ENCODE measurements around the gene TTBK2. TPM values are rescaled to one million over a fixed set of nuclear protein-coding genes. Genes with fewer than 3 reads are reported as not detected.

The TTBK2 gene
- total RNA-seq, 5 donors from 2014 or later (not counting 1 experiment from before 2014, with no cell fraction given): 26.2 to 30.7 (median 26.9) TPM

DNA sequence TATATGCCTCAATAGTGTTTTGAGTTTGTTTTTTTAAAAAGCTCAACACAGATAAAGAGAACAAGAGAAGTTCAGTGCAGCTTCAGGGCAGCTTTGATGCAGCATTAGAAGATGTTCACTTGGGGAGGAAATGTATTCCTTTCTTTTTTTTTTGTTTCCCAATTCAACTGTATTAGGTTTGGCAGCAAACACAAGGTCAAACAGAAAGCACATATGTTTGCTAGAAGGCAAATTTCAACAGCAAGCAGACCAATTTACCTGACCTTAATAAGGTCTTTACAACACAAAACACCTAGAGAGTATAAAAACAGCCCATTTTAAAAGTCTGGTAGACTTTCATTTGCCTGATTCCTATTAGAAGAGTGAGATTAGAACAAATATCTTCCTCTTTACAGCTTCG is 176.4 kb downstream of the TTBK2 start:
- no CpG with 5 or more reads among the region's 1 CpG for WGBS (ENCODE audit: insufficient coverage)
- no peaks in the 10 kb centered on the region for H3K9me3 Mint-ChIP-seq
- ChIA-PET POLR2A (no interaction called here), CTCF (no interaction called here)
- no peaks in the 10 kb centered on the region for H3K27me3 ChIP-seq (replicated peaks in 1 of 2; ENCODE audit: control insufficient read depth in 2 of 2, extremely low read depth in 1 of 2, insufficient read depth in 2 of 2, low read length in 1 of 2)
- H3K36me3 ChIP-seq (ENCODE audit: control insufficient read depth in 2 of 2, extremely low read depth in 1 of 2, insufficient read depth in 1 of 2, low read length in 1 of 2): peaks cover 2 to 14% of the 10 kb centered on the region in 2 donors
- peaks cover 18% of the 10 kb centered on the region for H3K36me3 Mint-ChIP-seq
- H3K4me3 Mint-ChIP-seq: no peak overlapping the region
- no peaks in the 10 kb centered on the region for H3K27me3 Mint-ChIP-seq
- no peak overlapping the region for H3K4me3 ChIP-seq (ENCODE audit: control insufficient read depth in 1 of 2, extremely low read depth in 1 of 2, low read length in 1 of 2)
- ATAC-seq (replicated peaks in 1 of 4): no peak
- H3K27ac ChIP-seq (ENCODE audit: low read length): no peak overlapping the region
- no peaks in the 10 kb centered on the region for H3K4me1 ChIP-seq (ENCODE audit: control insufficient read depth in 1 of 2, extremely low read depth in 1 of 2, insufficient read depth in 2 of 2, low read length in 2 of 2)
- H3K9me3 ChIP-seq: no peaks in the 10 kb centered on the region
- H3K27ac Mint-ChIP-seq: no peak overlapping the region
- H3K4me1 Mint-ChIP-seq: no peaks in the 10 kb centered on the region
- DNase-seq: no peak

GRCh38 chr15:42742149-42742548 is 178.4 kb downstream of the TTBK2 start:
- Mint-ChIP-seq H3K4me1 (peaks cover 0 to 6% (median 6%) of the 10 kb centered on the region in 3 donors), H3K4me3 (no peak overlapping the region), H3K27ac (no peak overlapping the region), H3K36me3 (peaks cover 18% of the 10 kb centered on the region), H3K27me3 (no peaks in the 10 kb centered on the region), H3K9me3 (no peaks in the 10 kb centered on the region)
- H3K9me3 ChIP-seq: no peaks in the 10 kb centered on the region
- no CpG with 5 or more reads among the region's 4 CpGs for WGBS (ENCODE audit: insufficient coverage)
- no peak for DNase-seq
- peaks cover 2 to 14% of the 10 kb centered on the region in 2 donors for H3K36me3 ChIP-seq (ENCODE audit: control insufficient read depth in 2 of 2, extremely low read depth in 1 of 2, insufficient read depth in 1 of 2, low read length in 1 of 2)
- ATAC-seq (replicated peaks in 1 of 4): no peak
- H3K4me3 ChIP-seq (ENCODE audit: control insufficient read depth in 1 of 2, extremely low read depth in 1 of 2, low read length in 1 of 2): no peak overlapping the region
- no peak overlapping the region for H3K27ac ChIP-seq (ENCODE audit: low read length)
- ChIA-PET POLR2A (interaction anchor here in 1 of 2 donors (0.5 kb wide), 1 partner anchor 193 kb away, joined by 4 read pairs; no protein-coding TSS in a partner anchor), CTCF (interaction anchor here in 1 of 2 donors (0.6 kb wide), 1 partner anchor 1083 kb away, joined by 6 read pairs; no protein-coding TSS in a partner anchor)
- no peaks in the 10 kb centered on the region for H3K27me3 ChIP-seq (replicated peaks in 1 of 2; ENCODE audit: control insufficient read depth in 2 of 2, extremely low read depth in 1 of 2, insufficient read depth in 2 of 2, low read length in 1 of 2)
- peaks cover 2 to 5% of the 10 kb centered on the region in 2 experiments for H3K4me1 ChIP-seq (ENCODE audit: control insufficient read depth in 1 of 2, extremely low read depth in 1 of 2, insufficient read depth in 2 of 2, low read length in 2 of 2)

GRCh38 chr15:42741710-42742109 is 178.9 kb downstream of the TTBK2 start:
- H3K36me3 Mint-ChIP-seq: peaks cover 18% of the 10 kb centered on the region
- ChIA-PET POLR2A (no interaction called here), CTCF (interaction anchor here in 1 of 2 donors (0.6 kb wide), 1 partner anchor 1083 kb away, joined by 6 read pairs; no protein-coding TSS in a partner anchor)
- DNase-seq (no peak), ATAC-seq (replicated peaks in 1 of 4) (no peak)
- Histone ChIP-seq H3K4me3 (ENCODE audit: control insufficient read depth in 1 of 2, extremely low read depth in 1 of 2, low read length in 1 of 2) (no peak overlapping the region), H3K4me1 (ENCODE audit: control insufficient read depth in 1 of 2, extremely low read depth in 1 of 2, insufficient read depth in 2 of 2, low read length in 2 of 2) (peaks cover 2 to 6% of the 10 kb centered on the region in 2 experiments), H3K9me3 (no peaks in the 10 kb centered on the region), H3K27ac (ENCODE audit: low read length) (no peak overlapping the region), H3K36me3 (ENCODE audit: control insufficient read depth in 2 of 2, extremely low read depth in 1 of 2, insufficient read depth in 1 of 2, low read length in 1 of 2) (peaks cover 2 to 14% of the 10 kb centered on the region in 2 donors), H3K27me3 (replicated peaks in 1 of 2; ENCODE audit: control insufficient read depth in 2 of 2, extremely low read depth in 1 of 2, insufficient read depth in 2 of 2, low read length in 1 of 2) (no peaks in the 10 kb centered on the region)
- no CpG with 5 or more reads among the region's 2 CpGs for WGBS (ENCODE audit: insufficient coverage)
- no peak overlapping the region for H3K27ac Mint-ChIP-seq
- H3K4me3 Mint-ChIP-seq: no peak overlapping the region
- H3K9me3 Mint-ChIP-seq: no peaks in the 10 kb centered on the region
- H3K4me1 Mint-ChIP-seq: peaks cover 0 to 6% (median 6%) of the 10 kb centered on the region in 3 donors
- no peaks in the 10 kb centered on the region for H3K27me3 Mint-ChIP-seq

DNA sequence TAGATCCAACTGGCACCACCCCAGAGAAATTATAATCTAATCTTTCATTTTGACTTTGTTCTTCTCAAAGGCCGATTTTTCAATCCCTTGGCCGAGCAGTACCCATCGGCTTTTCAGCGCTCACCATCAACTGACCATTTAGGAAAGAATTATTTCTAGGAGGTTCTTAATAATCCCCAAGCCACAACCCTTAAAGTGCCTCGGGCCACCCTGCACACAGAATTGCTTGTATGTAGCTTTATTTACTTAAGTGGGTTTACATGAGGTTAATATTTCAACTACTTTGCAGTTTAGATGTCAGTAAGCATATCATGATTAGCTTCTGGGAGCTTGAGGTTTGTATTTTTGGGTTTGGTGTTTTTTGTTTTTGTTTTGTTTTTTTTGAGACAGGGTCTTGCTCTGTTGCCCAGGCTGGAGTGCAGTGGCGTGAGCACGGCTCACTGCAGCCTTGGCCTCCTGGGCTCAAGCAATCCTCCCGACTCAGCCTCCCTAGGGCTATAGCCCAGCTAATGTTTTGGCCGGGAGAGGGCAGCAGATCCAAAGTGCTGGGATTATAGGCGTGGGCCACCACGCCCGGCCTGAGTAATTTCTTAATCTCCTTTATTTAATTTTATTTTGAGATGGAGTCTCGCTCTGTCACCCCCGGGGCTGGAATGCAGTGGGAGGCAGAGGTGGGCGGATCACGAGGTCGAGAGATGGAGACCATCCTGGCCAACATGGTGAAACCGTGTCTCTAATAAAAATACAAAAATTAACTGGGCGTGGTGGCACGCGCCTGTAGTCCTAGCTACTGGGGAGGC is 182.8 kb downstream of the TTBK2 start:
- ChIA-PET CTCF (interaction anchor here in 1 of 2 donors (0.5 kb wide), 1 partner anchor 188 kb away, joined by 4 read pairs; no protein-coding TSS in a partner anchor), POLR2A (no interaction called here)
- DNase-seq (no peak), ATAC-seq (replicated peaks in 1 of 4) (no peak)
- H3K4me1 Mint-ChIP-seq: peaks cover 10 to 24% (median 19%) of the 10 kb centered on the region in 3 donors
- Histone ChIP-seq H3K27me3 (replicated peaks in 1 of 2; ENCODE audit: control insufficient read depth in 2 of 2, extremely low read depth in 1 of 2, insufficient read depth in 2 of 2, low read length in 1 of 2) (no peaks in the 10 kb centered on the region), H3K9me3 (no peaks in the 10 kb centered on the region), H3K4me1 (ENCODE audit: control insufficient read depth in 1 of 2, extremely low read depth in 1 of 2, insufficient read depth in 2 of 2, low read length in 2 of 2) (peaks cover 4 to 20% of the 10 kb centered on the region in 2 experiments), H3K4me3 (ENCODE audit: control insufficient read depth in 1 of 2, extremely low read depth in 1 of 2, low read length in 1 of 2) (peak overlapping the region; percentile 74 to 83), H3K27ac (ENCODE audit: low read length) (peak overlapping the region; percentile 88), H3K36me3 (ENCODE audit: control insufficient read depth in 2 of 2, extremely low read depth in 1 of 2, insufficient read depth in 1 of 2, low read length in 1 of 2) (peaks cover 4 to 23% of the 10 kb centered on the region in 2 donors)
- H3K27me3 Mint-ChIP-seq: no peaks in the 10 kb centered on the region
- H3K27ac Mint-ChIP-seq: peak overlapping the region; percentile 69 to 78
- peaks cover 10% of the 10 kb centered on the region for H3K36me3 Mint-ChIP-seq
- no peaks in the 10 kb centered on the region for H3K9me3 Mint-ChIP-seq
- 100% methylated on average over 7 of the region's 21 CpGs for WGBS (ENCODE audit: insufficient coverage)
- H3K4me3 Mint-ChIP-seq: peak overlapping the region; percentile 73 to 79 (median 74)

DNA sequence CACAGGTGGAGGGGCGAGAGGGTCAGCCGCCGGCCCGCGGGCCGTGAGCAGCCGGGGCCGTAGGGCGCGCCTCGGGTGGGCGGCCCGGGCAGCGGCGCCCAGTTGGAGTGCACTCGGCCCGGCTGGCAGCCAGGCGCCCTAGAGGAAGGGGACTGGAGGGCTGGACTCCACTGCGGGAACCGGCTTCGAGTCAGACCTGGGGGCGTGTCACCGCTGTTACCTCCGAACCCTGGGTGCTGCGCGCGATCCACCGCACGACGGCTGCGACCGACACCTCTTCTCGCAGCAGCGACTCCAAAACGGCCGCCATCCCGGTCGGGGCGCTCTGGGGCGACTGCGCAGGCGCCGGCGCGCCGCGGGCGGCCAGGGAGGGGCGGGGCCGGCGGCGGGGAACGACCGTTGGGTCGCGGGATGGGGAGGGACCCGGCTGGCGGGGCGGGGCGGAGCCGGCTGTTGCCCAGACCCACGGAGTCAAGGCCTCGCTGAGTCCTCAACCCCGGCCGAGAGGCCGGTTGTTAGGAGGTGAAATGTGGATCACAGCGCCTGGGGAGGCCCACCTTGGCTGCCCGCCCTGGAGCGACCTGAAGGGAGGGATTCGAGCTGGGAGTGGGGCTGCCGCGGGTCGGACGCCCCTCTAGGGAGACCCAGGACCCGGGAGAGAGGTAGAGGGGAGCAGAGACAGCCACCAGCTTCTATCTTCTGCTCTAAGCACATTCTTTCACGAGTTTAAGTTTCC is 183.6 kb downstream of the TTBK2 start, which contains the start of gene CDAN1:
CDAN1 (minus strand) TSS at position 336 of the 736 bp plus-strand sequence; CDS start at position 310, 26 bp downstream.
- POLR2A ChIA-PET: no interaction called here
- no peaks in the 10 kb centered on the region for H3K27me3 ChIP-seq (replicated peaks in 1 of 2; ENCODE audit: control insufficient read depth in 2 of 2, extremely low read depth in 1 of 2, insufficient read depth in 2 of 2, low read length in 1 of 2)
- H3K4me3 ChIP-seq (ENCODE audit: control insufficient read depth in 1 of 2, extremely low read depth in 1 of 2, low read length in 1 of 2): peak within 1 kb of the TSS; percentile 74 to 83
- H3K36me3 ChIP-seq (ENCODE audit: control insufficient read depth in 2 of 2, extremely low read depth in 1 of 2, insufficient read depth in 1 of 2, low read length in 1 of 2): peaks cover 4 to 31% of the 10 kb centered on the region in 2 donors
- peaks cover 4 to 20% of the 10 kb centered on the region in 2 experiments for H3K4me1 ChIP-seq (ENCODE audit: control insufficient read depth in 1 of 2, extremely low read depth in 1 of 2, insufficient read depth in 2 of 2, low read length in 2 of 2)
- Mint-ChIP-seq H3K36me3 (peaks cover 17% of the 10 kb centered on the region), H3K27me3 (no peaks in the 10 kb centered on the region), H3K9me3 (no peaks in the 10 kb centered on the region), H3K4me3 (peak within 1 kb of the TSS; percentile 73 to 80 (median 74)), H3K27ac (peak within 1 kb of the TSS; percentile 69 to 78), H3K4me1 (peaks cover 10 to 25% (median 19%) of the 10 kb centered on the region in 3 donors)
- ATAC-seq (replicated peaks in 1 of 4) (peak; percentile 92 to 95 (median 94)), DNase-seq (peak; percentile 81 to 95 (median 90))
- CTCF ChIA-PET: interaction anchor here in 1 of 2 donors (0.5 kb wide), 1 partner anchor 189 kb away, joined by 4 read pairs; no protein-coding TSS in a partner anchor
- under 1% methylated on average over 61 of the region's 76 CpGs for WGBS (ENCODE audit: insufficient coverage)
- no peaks in the 10 kb centered on the region for H3K9me3 ChIP-seq
- H3K27ac ChIP-seq (ENCODE audit: low read length): peak within 1 kb of the TSS; percentile 88
